ENCODE measurements around the gene COLGALT1. TPM values are rescaled to one million over a fixed set of nuclear protein-coding genes. Genes with fewer than 3 reads are reported as not detected.

Gene COLGALT1
- total RNA-seq, 2 donors from 2014 or later = 28.3 to 30.8 TPM

DNA sequence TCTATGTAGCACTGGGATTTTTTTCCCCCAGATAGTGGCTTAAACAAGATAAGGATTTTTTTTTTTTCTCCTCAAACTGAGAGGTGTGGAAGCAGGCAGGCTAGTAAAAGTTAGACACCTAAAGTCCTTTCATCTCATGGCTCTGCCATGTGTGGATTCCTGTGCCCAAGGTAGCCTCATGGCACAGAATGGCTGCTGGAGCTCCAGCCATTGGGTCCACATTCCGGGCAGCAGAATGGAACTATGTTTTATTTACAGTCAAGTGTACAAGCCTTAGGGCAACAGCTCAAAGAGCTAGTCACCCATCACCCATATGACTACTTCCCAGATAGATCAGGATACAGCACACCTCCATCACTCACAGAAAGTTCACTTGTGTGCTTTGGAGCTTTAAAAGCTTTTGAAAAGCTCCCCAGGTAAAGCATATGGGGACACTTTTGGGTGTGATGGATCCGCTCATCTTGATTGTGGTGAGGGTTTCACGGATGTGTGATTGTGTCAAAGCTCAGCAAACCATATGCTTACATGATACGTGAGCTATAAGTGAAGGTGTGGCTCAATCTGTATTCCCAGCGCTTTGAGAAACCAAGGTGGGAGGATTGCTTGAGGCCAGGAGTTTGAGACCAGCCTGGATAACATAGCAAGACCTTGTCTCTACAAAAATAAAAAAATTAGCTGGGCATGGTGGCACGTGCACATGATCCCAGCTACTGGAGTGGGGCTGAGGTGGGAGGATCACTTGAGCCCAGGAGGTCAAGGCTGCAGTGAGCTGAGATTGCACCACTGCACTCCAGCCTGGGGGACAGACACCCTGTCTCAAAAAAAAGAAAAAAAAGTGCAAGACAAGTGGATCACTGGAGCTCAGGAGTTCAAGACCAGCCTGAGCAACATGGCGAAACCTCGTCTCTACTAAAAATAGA, 25.9 kb upstream of the COLGALT1 start:
- peaks cover 0 to 4% of the 10 kb centered on the region in 2 donors for H3K9me3 ChIP-seq
- no peak overlapping the region for H3K4me3 ChIP-seq
- no peaks in the 10 kb centered on the region for H3K36me3 ChIP-seq
- DNase-seq (ENCODE audit: low spot score) = no peak
- TF ChIP-seq, protein P1, sequence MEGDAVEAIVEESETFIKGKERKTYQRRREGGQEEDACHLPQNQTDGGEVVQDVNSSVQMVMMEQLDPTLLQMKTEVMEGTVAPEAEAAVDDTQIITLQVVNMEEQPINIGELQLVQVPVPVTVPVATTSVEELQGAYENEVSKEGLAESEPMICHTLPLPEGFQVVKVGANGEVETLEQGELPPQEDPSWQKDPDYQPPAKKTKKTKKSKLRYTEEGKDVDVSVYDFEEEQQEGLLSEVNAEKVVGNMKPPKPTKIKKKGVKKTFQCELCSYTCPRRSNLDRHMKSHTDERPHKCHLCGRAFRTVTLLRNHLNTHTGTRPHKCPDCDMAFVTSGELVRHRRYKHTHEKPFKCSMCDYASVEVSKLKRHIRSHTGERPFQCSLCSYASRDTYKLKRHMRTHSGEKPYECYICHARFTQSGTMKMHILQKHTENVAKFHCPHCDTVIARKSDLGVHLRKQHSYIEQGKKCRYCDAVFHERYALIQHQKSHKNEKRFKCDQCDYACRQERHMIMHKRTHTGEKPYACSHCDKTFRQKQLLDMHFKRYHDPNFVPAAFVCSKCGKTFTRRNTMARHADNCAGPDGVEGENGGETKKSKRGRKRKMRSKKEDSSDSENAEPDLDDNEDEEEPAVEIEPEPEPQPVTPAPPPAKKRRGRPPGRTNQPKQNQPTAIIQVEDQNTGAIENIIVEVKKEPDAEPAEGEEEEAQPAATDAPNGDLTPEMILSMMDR (IDR thresholded peaks at IDR 0.05) = no peak
- H3K27ac ChIP-seq = no peak overlapping the region
- no peaks in the 10 kb centered on the region for H3K27me3 ChIP-seq
- H3K4me1 ChIP-seq = no peaks in the 10 kb centered on the region

DNA sequence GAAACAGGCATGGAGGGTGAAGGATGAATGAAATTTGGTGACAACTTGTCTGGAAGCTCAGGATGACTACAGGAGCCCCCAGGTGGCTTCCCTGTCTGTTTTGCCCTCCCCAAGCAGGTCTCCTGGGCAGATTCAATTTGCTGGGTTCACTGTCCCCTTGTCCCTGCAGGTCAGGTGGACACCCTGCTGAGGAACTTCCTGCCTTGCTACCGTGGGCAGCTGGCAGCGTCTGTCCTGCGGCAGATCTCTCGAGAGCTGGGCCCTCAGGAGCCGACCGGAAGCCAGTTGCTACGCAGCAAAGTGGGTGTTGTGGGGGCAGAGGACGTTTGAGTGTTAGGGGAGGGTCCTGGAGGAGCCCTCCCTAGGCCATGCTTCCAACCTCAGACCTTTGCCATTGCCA, 24.9 kb upstream of the COLGALT1 start:
- Histone ChIP-seq H3K36me3 (no peaks in the 10 kb centered on the region), H3K9me3 (peaks cover 0 to 4% of the 10 kb centered on the region in 2 donors), H3K27ac (no peak overlapping the region), H3K4me1 (no peaks in the 10 kb centered on the region), H3K27me3 (no peaks in the 10 kb centered on the region), H3K4me3 (no peak overlapping the region)
- TF ChIP-seq, protein P1 (IDR thresholded peaks at IDR 0.05) = no peak
- no peak for DNase-seq (ENCODE audit: low spot score)

DNA sequence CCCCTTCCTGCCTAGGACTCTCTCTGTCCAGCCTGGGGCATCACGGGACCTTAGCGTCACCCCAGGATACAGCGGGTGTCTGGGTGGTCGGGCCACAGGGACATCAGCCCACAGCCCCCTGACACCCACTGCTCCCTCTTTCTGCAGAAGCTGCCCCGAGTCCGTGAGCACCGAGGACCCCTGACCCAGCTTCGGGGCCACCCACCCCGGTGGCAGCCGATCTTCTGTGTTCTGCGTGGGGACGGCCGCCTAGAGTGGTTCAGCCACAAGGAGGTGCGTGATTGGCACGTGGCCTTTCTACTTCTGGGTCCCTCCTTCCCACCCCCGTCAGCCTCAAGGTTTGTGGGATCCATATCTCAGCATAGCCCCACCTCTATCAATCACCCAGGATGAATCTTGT, 23.3 kb upstream of the COLGALT1 start:
- no peak for DNase-seq (ENCODE audit: low spot score)
- TF ChIP-seq, protein P1 (IDR thresholded peaks at IDR 0.05) = no peak
- no peaks in the 10 kb centered on the region for H3K4me1 ChIP-seq
- no peak overlapping the region for H3K4me3 ChIP-seq
- H3K27me3 ChIP-seq = no peaks in the 10 kb centered on the region
- H3K36me3 ChIP-seq = no peaks in the 10 kb centered on the region
- H3K9me3 ChIP-seq = peaks cover 0 to 4% of the 10 kb centered on the region in 2 donors
- H3K27ac ChIP-seq = no peak overlapping the region

DNA sequence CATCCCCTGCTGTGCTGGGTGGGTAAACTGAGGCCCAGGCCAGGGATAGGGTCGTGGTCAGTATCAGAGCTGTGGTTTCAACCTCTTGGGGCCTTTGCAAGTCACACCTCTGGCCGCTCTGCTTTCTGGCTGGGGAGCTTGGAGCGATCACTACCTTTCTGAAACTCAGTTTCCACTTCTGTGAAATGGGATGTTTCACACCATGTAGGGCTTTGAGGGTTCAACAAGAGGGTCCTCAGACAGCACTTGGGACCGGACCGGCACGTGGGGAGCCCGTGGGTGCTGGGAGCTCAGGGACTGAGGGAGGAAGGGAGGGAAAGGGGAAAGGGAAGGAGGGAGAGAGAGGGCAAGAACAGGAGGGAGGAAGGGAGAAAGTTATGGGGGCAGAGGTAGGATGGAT, 22.9 kb upstream of the COLGALT1 start:
- no peaks in the 10 kb centered on the region for H3K36me3 ChIP-seq
- peaks cover 0 to 4% of the 10 kb centered on the region in 2 donors for H3K9me3 ChIP-seq
- H3K4me1 ChIP-seq = no peaks in the 10 kb centered on the region
- no peaks in the 10 kb centered on the region for H3K27me3 ChIP-seq
- no peak overlapping the region for H3K27ac ChIP-seq
- DNase-seq (ENCODE audit: low spot score) = no peak
- no peak overlapping the region for H3K4me3 ChIP-seq
- TF ChIP-seq, protein P1 (IDR thresholded peaks at IDR 0.05) = no peak

DNA sequence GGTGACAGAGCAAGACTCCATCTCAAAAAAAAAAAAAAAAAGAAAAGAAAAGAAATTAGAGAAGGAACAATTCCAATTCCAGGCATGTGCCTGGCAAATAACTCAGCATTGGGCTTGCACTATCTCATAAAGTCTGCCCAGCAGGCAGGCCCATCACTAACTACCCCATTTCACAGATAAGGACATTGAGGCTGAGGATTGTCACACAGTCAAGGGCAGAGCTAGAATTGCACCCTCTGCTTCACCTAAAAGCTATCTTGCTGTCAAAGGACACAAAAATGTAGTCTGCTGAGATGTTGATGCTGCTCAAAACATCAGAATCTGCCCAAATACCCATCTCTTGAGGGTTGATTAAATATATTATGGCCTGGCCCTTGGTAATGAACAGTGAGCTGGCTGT, 20.7 kb upstream of the COLGALT1 start:
- TF ChIP-seq, protein P1 (IDR thresholded peaks at IDR 0.05) = no peak
- Histone ChIP-seq H3K27me3 (no peaks in the 10 kb centered on the region), H3K4me3 (no peak overlapping the region), H3K36me3 (no peaks in the 10 kb centered on the region), H3K9me3 (no peaks in the 10 kb centered on the region), H3K4me1 (peaks cover 0 to 12% of the 10 kb centered on the region in 2 donors), H3K27ac (no peak overlapping the region)
- DNase-seq (ENCODE audit: low spot score) = no peak
